Measurements from ENCODE around the gene COPS9.

COPS9 gene

GRCh38 chr2:240165661-240166060 is 29.6 kb upstream of the COPS9 start:
- no peak for DNase-seq (ENCODE audit: low spot score)
- TF ChIP-seq CTCF (IDR thresholded peaks at IDR 0.05; ENCODE audit: extremely low read depth, missing control alignments), result no peak

GRCh38 chr2:240165034-240165433 is 28.9 kb upstream of the COPS9 start:
- no peak for TF ChIP-seq CTCF (IDR thresholded peaks at IDR 0.05; ENCODE audit: extremely low read depth, missing control alignments)
- no peak for DNase-seq (ENCODE audit: low spot score)

- DNase-seq (ENCODE audit: low spot score), result no peak
Observed at GRCh38 chr2:240164586-240164985, 28.5 kb upstream of the COPS9 start.

GRCh38 chr2:240163844-240164574 is 27.9 kb upstream of the COPS9 start:
- TF ChIP-seq CTCF (IDR thresholded peaks at IDR 0.05; ENCODE audit: extremely low read depth, missing control alignments), result no peak
- DNase-seq (ENCODE audit: low spot score), result no peak

More at GRCh38 chr2:240164586-240164985, 28.5 kb upstream of the COPS9 start:
- no peak for TF ChIP-seq CTCF (IDR thresholded peaks at IDR 0.05; ENCODE audit: extremely low read depth, missing control alignments)

GRCh38 chr2:240162939-240163714 is 27.0 kb upstream of the COPS9 start:
- DNase-seq (ENCODE audit: low spot score), result no peak
- TF ChIP-seq CTCF (IDR thresholded peaks at IDR 0.05; ENCODE audit: extremely low read depth, missing control alignments), result no peak

- no peak for TF ChIP-seq CTCF (IDR thresholded peaks at IDR 0.05; ENCODE audit: extremely low read depth, missing control alignments)
- DNase-seq (ENCODE audit: low spot score), result no peak
Observed at GRCh38 chr2:240162531-240162930, 26.4 kb upstream of the COPS9 start.

- no peak for DNase-seq (ENCODE audit: low spot score)
- TF ChIP-seq CTCF (IDR thresholded peaks at IDR 0.05; ENCODE audit: extremely low read depth, missing control alignments), result no peak
Observed at GRCh38 chr2:240162032-240162431, 25.9 kb upstream of the COPS9 start.
